Adipocyte (in vitro differentiated cells): ENCODE measurements around the gene SLCO2A1.

ENCODE experiments used
- DNase-seq: peaks from one replicate; pipeline ENCODE4 v3.0.0-alpha.2; 2015; ENCODE audit warnings: low read depth
- H3K27me3 ChIP-seq: replicated peaks from 2 replicates; pipeline ENCODE4 v1.7.0; 2013; ENCODE audit warnings: mild to moderate bottlenecking, low read length, moderate library complexity; ENCODE audit not compliant: control insufficient read depth, insufficient read depth
- H3K36me3 ChIP-seq: 2 replicates; pipeline ENCODE4 v1.7.0; 2013; ENCODE audit warnings: low read length, mild to moderate bottlenecking, moderate library complexity; ENCODE audit not compliant: control insufficient read depth, insufficient read depth, severe bottlenecking
- H3K4me1 ChIP-seq: 2 replicates; pipeline ENCODE4 v1.7.0; 2013; ENCODE audit warnings: mild to moderate bottlenecking, low read length, moderate library complexity; ENCODE audit not compliant: control insufficient read depth, insufficient read depth
- H3K4me3 ChIP-seq: 2 replicates; pipeline ENCODE4 v1.7.0; 2013; ENCODE audit warnings: mild to moderate bottlenecking, low read length, moderate library complexity
- H3K9ac ChIP-seq: 2 replicates; pipeline ENCODE4 v1.7.0; 2013; ENCODE audit warnings: mild to moderate bottlenecking, low read length, moderate library complexity
- H3K9me3 ChIP-seq: 2 replicates; pipeline ENCODE4 v1.7.0; 2013; ENCODE audit warnings: mild to moderate bottlenecking, low read length, moderate library complexity; ENCODE audit not compliant: control insufficient read depth

Gene SLCO2A1

GRCh38 chr3:133880287-133880686 is 149.4 kb downstream of the SLCO2A1 start:
- Histone ChIP-seq H3K9me3 (peaks cover 16% of the 10 kb centered on the region), H3K4me1 (no peaks in the 10 kb centered on the region), H3K27me3 (peaks cover 11% of the 10 kb centered on the region), H3K4me3 (no peak overlapping the region), H3K9ac (no peak overlapping the region), H3K36me3 (no peaks in the 10 kb centered on the region)
- no peak for DNase-seq

DNA sequence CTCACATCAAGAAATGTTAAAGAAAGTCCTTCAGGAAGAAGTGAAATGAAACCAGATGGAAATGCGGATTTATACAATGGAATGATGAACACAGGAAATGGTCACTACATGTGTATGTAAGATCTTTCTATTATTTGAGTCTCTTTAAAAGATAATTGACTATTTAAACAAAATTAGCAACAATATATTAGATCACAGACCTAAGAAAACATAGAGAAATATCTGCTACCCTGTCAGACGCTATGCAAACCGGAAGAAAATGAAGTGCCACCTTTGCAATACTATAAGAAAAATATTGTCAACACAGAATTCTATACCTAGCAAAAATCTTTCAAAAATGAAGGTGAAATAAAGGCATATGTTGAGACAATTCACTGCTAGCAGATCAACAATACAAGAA is 151.2 kb downstream of the SLCO2A1 start:
- Histone ChIP-seq H3K27me3 (no peaks in the 10 kb centered on the region), H3K9me3 (peaks cover 16% of the 10 kb centered on the region)
- no peak for DNase-seq

More for the DNA sequence above, 151.2 kb downstream of the SLCO2A1 start:
- Histone ChIP-seq H3K36me3 (no peaks in the 10 kb centered on the region), H3K4me3 (no peak overlapping the region), H3K4me1 (no peaks in the 10 kb centered on the region), H3K9ac (no peak overlapping the region)
